ENCODE results near the gene PKNOX2.

PKNOX2 gene

DNA sequence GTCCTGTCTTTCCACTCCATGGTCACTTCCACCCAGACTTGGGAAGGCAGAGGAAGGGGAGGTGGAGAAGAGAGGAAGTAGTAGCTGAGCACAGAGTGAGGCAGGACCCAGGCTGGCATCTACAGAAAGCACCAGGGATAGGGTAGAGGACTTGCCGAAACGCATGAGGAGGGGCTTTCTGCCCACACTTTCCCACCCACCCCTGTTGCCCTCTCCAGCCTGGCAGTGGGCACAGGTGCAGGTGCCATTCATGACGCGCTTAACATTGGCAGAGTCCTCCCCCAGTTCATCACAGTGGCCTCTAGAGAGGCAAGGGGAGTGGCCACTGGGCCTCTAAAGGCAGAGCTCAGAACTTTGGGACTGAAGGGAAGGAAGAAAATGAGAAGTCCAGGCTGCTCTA, 249.6 kb downstream of the PKNOX2 start:
- Histone ChIP-seq H3K4me1 (ENCODE audit: control insufficient read depth in 5 of 5, insufficient read depth in 5 of 5, low read length in 5 of 5) (no peaks in the 10 kb centered on the region), H3K36me3 (ENCODE audit: control insufficient read depth in 5 of 5, insufficient read depth in 5 of 5, low read length in 5 of 5) (no peaks in the 10 kb centered on the region), H3K9me3 (ENCODE audit: control insufficient read depth in 5 of 5, low read length in 5 of 5) (no peaks in the 10 kb centered on the region), H3K4me3 (ENCODE audit: low read depth in 1 of 5, low read length in 5 of 5) (no peak overlapping the region), H3K27ac (ENCODE audit: low read depth, low read length) (no peak overlapping the region), H3K27me3 (ENCODE audit: control insufficient read depth in 5 of 5, insufficient read depth in 4 of 5, low read length in 5 of 5) (peaks cover 0 to 7% (median 2%) of the 10 kb centered on the region in 5 donors), H3K9ac (ENCODE audit: low read length in 5 of 5) (no peak overlapping the region)

DNA sequence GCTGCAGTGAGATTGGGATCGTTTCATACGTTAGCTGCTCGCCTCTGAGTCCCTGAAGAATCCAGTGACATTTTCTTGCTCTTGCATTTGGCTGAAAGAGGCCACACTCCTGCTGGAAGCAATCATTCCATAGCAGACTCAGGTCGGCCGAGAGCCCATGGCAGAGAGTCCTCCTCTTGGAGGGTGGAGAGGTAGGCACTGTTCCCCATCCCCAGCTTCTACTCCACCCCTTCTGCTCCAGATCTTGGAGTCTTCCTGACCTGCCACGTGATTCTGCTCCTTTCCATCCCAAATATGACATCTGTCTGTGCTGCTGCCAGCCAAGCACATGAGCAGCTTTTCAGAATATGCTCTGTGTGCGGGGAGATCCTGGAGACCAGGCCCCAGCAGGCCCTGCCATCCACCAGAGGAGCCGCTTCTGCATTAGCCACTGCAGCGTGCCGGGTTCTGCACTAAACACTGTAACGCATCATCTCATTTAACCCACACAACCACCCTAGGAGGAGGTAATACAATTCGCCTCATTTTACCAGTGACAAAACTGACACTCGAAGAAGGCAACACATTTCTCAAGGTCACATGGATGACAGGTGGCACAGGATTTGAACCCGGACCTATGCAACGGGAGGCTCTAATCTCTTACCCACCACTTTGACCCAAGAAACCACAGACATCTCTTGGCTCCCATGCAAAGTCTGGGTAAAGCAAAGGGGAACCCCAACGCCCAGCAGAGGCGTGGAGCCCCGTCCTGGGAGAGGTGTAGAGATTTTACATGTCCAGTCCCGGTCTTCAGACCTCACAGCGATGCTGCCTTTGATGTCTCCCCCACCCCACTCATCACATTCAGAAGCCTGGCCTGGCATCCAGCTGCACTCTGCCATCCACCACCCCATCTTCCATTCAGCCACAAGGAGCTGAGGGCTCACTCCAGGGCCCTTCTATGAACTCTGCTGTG, 252.7 kb downstream of the PKNOX2 start:
- Histone ChIP-seq H3K4me3 (ENCODE audit: low read depth in 1 of 5, low read length in 5 of 5) (no peak overlapping the region), H3K9me3 (ENCODE audit: control insufficient read depth in 5 of 5, low read length in 5 of 5) (no peaks in the 10 kb centered on the region), H3K4me1 (ENCODE audit: control insufficient read depth in 5 of 5, insufficient read depth in 5 of 5, low read length in 5 of 5) (no peaks in the 10 kb centered on the region), H3K36me3 (ENCODE audit: control insufficient read depth in 5 of 5, insufficient read depth in 5 of 5, low read length in 5 of 5) (no peaks in the 10 kb centered on the region), H3K27me3 (ENCODE audit: control insufficient read depth in 5 of 5, insufficient read depth in 4 of 5, low read length in 5 of 5) (no peaks in the 10 kb centered on the region), H3K9ac (ENCODE audit: low read length in 5 of 5) (no peak overlapping the region), H3K27ac (ENCODE audit: low read depth, low read length) (no peak overlapping the region)

DNA sequence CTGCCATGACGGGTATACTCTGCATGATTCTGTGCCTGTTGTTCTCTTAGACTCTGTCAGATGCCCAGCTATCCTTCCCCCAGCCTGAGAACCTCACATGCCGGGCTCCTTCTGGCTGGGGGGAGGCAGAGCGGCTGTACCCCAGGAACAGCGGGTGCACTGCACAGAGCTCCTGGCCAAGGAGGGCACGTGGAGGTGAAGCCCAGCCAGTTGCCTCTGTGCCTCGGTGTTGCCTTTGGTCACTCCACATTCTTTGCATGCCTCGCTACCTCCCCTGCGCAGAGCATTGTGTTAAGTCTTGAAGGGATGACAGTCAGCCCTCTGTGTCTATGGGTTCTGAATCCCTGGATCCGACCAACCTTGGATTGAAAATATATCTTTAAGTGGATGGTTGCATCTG, 253.8 kb downstream of the PKNOX2 start:
- no peaks in the 10 kb centered on the region for H3K27me3 ChIP-seq (ENCODE audit: control insufficient read depth in 5 of 5, insufficient read depth in 4 of 5, low read length in 5 of 5)
- no peak overlapping the region for H3K9ac ChIP-seq (ENCODE audit: low read length in 5 of 5)
- no peak overlapping the region for H3K4me3 ChIP-seq (ENCODE audit: low read depth in 1 of 5, low read length in 5 of 5)
- no peaks in the 10 kb centered on the region for H3K4me1 ChIP-seq (ENCODE audit: control insufficient read depth in 5 of 5, insufficient read depth in 5 of 5, low read length in 5 of 5)
- H3K27ac ChIP-seq (ENCODE audit: low read depth, low read length): no peak overlapping the region
- no peaks in the 10 kb centered on the region for H3K9me3 ChIP-seq (ENCODE audit: control insufficient read depth in 5 of 5, low read length in 5 of 5)
- no peaks in the 10 kb centered on the region for H3K36me3 ChIP-seq (ENCODE audit: control insufficient read depth in 5 of 5, insufficient read depth in 5 of 5, low read length in 5 of 5)

DNA sequence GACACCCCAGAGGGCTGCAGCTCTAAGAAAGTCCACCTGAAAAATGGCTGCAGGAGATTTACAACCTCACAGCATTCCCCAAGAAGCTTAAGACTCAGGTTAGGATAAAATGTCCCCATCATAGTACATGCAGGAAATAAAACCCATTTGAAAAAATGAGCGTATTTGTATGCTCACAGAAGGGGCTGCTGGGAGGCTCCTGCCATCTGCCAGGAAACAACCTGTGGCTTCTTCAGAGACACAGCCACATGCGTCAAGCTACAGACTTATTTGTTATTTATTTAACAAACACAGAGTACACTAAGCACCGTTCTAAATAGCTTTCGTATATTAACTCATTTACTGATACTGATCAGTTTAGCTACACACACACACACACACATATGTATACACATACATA, 258.1 kb downstream of the PKNOX2 start:
- Histone ChIP-seq H3K27me3 (ENCODE audit: control insufficient read depth in 5 of 5, insufficient read depth in 4 of 5, low read length in 5 of 5) (no peaks in the 10 kb centered on the region), H3K9me3 (ENCODE audit: control insufficient read depth in 5 of 5, low read length in 5 of 5) (no peaks in the 10 kb centered on the region), H3K9ac (ENCODE audit: low read length in 5 of 5) (no peak overlapping the region), H3K4me3 (ENCODE audit: low read depth in 1 of 5, low read length in 5 of 5) (no peak overlapping the region), H3K36me3 (ENCODE audit: control insufficient read depth in 5 of 5, insufficient read depth in 5 of 5, low read length in 5 of 5) (no peaks in the 10 kb centered on the region), H3K4me1 (ENCODE audit: control insufficient read depth in 5 of 5, insufficient read depth in 5 of 5, low read length in 5 of 5) (peaks cover 0 to 10% (median 6%) of the 10 kb centered on the region in 5 donors), H3K27ac (ENCODE audit: low read depth, low read length) (no peak overlapping the region)

DNA sequence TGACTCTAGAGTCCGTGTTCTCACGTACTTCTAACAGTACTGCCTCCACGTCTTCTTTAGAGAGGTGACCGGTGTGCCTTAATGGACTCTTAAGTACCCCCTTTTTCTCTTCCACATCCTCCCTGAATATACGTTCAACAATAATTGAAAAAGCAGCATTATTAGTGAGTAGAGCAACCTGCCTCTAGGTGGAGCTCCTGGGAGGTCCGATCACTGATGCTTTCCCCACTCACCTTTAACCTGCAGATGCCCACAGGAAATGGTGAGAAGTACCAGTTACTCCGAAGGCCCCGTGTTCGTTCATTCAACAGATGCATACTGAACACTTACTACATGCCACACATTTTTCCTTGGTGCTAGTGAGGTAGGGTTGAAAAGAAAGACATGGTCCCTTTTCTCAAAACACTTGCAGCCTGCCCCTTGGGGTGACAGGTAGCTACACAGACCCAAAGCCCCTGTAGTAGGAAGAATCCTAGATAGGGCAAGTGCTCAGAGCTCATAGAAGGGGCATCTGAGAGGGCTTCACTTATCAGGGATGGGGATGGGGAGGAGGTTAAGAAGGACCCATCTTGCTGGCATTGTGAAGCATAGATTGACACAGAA, 258.8 kb downstream of the PKNOX2 start:
- peaks cover 0 to 10% (median 6%) of the 10 kb centered on the region in 5 donors for H3K4me1 ChIP-seq (ENCODE audit: control insufficient read depth in 5 of 5, insufficient read depth in 5 of 5, low read length in 5 of 5)
- H3K36me3 ChIP-seq (ENCODE audit: control insufficient read depth in 5 of 5, insufficient read depth in 5 of 5, low read length in 5 of 5): no peaks in the 10 kb centered on the region
- H3K27ac ChIP-seq (ENCODE audit: low read depth, low read length): no peak overlapping the region
- H3K27me3 ChIP-seq (ENCODE audit: control insufficient read depth in 5 of 5, insufficient read depth in 4 of 5, low read length in 5 of 5): no peaks in the 10 kb centered on the region
- H3K9me3 ChIP-seq (ENCODE audit: control insufficient read depth in 5 of 5, low read length in 5 of 5): no peaks in the 10 kb centered on the region
- H3K9ac ChIP-seq (ENCODE audit: low read length in 5 of 5): no peak overlapping the region
- H3K4me3 ChIP-seq (ENCODE audit: low read depth in 1 of 5, low read length in 5 of 5): no peak overlapping the region

DNA sequence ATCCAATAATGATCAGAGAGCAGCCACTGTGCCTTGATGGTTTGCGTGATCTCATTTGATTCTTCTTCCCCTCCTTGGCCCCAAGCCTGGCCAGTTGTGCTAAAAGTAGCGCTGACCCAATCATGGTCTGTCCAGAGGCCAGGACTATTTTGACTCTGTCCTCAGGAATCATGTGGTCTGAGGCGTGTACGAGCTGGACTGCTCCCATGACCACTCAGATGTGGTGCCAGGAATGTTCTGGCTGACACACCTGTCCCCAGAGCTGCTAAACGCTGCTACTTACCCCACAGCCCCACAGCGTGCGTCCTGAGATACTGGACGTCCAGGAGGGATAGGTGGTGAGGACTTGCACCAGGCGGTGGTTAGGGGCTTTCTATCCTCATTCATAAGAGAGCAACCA, 261.1 kb downstream of the PKNOX2 start:
- H3K9ac ChIP-seq (ENCODE audit: low read length in 5 of 5): no peak overlapping the region
- no peak overlapping the region for H3K27ac ChIP-seq (ENCODE audit: low read depth, low read length)
- peaks cover 0 to 6% (median 0%) of the 10 kb centered on the region in 5 donors for H3K36me3 ChIP-seq (ENCODE audit: control insufficient read depth in 5 of 5, insufficient read depth in 5 of 5, low read length in 5 of 5)
- peak overlapping the region in 1 of 5 donors; percentile 6 for H3K4me3 ChIP-seq (ENCODE audit: low read depth in 1 of 5, low read length in 5 of 5)
- H3K27me3 ChIP-seq (ENCODE audit: control insufficient read depth in 5 of 5, insufficient read depth in 4 of 5, low read length in 5 of 5): peaks cover 0 to 2% (median 0%) of the 10 kb centered on the region in 5 donors
- peaks cover 0 to 10% (median 6%) of the 10 kb centered on the region in 5 donors for H3K4me1 ChIP-seq (ENCODE audit: control insufficient read depth in 5 of 5, insufficient read depth in 5 of 5, low read length in 5 of 5)
- H3K9me3 ChIP-seq (ENCODE audit: control insufficient read depth in 5 of 5, low read length in 5 of 5): no peaks in the 10 kb centered on the region

DNA sequence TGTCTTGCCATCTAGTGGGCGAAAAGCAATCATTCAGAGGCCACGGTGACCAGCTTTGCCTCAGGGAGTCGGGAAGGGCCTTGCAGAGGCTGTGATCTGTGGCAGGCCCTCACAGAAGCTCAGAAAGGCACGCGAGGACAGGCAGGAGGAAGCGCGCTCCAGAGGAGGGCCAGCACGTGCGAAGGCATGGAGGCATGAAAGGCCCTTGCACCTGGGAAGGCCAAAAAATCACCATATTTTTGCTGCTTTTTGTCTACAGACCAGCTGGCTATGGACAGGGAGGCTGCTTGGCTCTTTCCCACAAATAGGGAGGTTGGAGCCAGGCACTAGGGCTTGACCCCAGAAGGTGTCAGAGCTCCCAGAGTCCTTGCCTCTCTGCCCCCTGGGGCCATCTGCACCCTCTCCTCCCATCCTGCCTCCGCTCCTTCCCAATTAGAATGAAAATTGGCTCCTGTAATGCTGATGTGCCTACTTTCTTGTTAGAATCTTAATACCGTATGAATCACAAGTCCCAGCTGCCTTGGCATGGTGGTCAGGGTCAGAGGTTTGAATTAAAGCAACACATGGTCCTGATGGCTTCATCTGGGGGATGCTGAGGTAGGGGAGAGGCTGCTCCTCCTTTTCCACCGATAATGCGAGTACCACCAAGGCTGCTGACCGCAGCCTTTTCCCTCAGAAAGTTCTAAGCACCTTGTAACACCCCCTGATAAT, 262.4 kb downstream of the PKNOX2 start:
- H3K9ac ChIP-seq (ENCODE audit: low read length in 5 of 5): no peak overlapping the region
- no peaks in the 10 kb centered on the region for H3K9me3 ChIP-seq (ENCODE audit: control insufficient read depth in 5 of 5, low read length in 5 of 5)
- peaks cover 0 to 10% (median 6%) of the 10 kb centered on the region in 5 donors for H3K4me1 ChIP-seq (ENCODE audit: control insufficient read depth in 5 of 5, insufficient read depth in 5 of 5, low read length in 5 of 5)
- no peak overlapping the region for H3K27ac ChIP-seq (ENCODE audit: low read depth, low read length)
- H3K27me3 ChIP-seq (ENCODE audit: control insufficient read depth in 5 of 5, insufficient read depth in 4 of 5, low read length in 5 of 5): peaks cover 0 to 2% (median 0%) of the 10 kb centered on the region in 5 donors
- H3K4me3 ChIP-seq (ENCODE audit: low read depth in 1 of 5, low read length in 5 of 5): no peak overlapping the region
- peaks cover 0 to 11% (median 3%) of the 10 kb centered on the region in 5 donors for H3K36me3 ChIP-seq (ENCODE audit: control insufficient read depth in 5 of 5, insufficient read depth in 5 of 5, low read length in 5 of 5)

DNA sequence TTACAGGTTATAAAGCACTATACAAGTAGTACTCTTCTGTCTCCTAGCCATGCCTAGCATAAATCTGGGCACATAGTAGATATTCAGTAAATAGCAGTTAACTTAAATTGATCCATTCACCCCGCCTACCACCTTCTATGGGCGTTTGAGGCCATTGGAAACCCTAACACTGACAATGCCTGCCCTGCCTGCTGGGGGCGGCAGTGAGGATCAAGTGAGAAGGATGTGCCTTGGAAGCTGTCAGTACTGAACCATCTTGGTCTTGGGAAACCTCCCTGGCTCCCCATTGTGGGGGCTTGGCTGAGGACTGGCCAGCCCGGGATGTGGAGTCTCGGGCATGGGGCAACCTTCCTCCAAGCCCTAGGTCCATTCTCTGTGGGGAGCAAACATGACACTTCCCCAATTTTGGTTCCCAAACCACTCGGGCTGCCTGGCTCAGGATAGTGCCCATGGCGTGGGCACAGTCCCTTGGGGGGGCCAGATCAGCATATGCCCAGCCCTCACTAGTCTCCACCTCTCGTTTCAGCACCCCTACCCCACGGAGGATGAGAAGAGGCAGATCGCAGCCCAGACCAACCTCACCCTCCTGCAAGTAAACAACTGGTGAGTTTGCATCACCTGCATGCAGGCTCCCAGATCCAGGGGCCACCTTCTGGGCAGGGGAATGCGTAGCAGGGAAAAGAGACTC, 264.1 kb downstream of the PKNOX2 start:
- Histone ChIP-seq H3K27ac (ENCODE audit: low read depth, low read length) (no peak overlapping the region), H3K9me3 (ENCODE audit: control insufficient read depth in 5 of 5, low read length in 5 of 5) (no peaks in the 10 kb centered on the region), H3K4me3 (ENCODE audit: low read depth in 1 of 5, low read length in 5 of 5) (no peak overlapping the region), H3K27me3 (ENCODE audit: control insufficient read depth in 5 of 5, insufficient read depth in 4 of 5, low read length in 5 of 5) (peaks cover 0 to 2% (median 0%) of the 10 kb centered on the region in 5 donors), H3K36me3 (ENCODE audit: control insufficient read depth in 5 of 5, insufficient read depth in 5 of 5, low read length in 5 of 5) (peaks cover 0 to 11% (median 5%) of the 10 kb centered on the region in 5 donors), H3K4me1 (ENCODE audit: control insufficient read depth in 5 of 5, insufficient read depth in 5 of 5, low read length in 5 of 5) (peaks cover 0 to 10% (median 6%) of the 10 kb centered on the region in 5 donors), H3K9ac (ENCODE audit: low read length in 5 of 5) (no peak overlapping the region)

DNA sequence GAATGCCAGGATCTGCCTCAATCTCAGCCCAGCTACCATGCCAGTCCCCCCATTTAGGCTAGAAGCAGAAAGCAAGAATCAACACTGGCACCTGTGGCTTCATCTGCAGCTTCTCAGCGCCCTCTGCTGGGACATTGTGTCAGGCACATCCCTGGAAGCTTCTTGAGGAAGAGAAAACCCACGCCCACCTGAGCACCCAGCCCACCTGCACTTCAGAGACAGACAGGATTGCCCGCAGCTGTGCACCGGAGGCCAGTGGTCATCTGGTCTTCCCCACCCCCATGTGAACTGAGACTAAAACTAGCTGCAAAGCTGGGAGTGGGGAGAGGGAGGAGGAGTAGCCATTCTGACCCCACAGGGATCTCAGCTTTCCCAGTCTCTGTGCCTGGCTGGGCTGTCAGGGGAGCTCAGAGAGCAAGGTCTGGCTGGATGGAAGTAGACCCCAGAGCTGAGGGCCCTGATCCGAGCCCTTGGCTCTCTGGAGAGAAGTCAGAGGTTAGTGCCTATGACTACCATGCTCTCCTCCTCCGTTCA, 264.7 kb downstream of the PKNOX2 start:
- Histone ChIP-seq H3K36me3 (ENCODE audit: control insufficient read depth in 5 of 5, insufficient read depth in 5 of 5, low read length in 5 of 5) (peaks cover 0 to 11% (median 5%) of the 10 kb centered on the region in 5 donors), H3K27ac (ENCODE audit: low read depth, low read length) (no peak overlapping the region), H3K9ac (ENCODE audit: low read length in 5 of 5) (no peak overlapping the region), H3K27me3 (ENCODE audit: control insufficient read depth in 5 of 5, insufficient read depth in 4 of 5, low read length in 5 of 5) (peaks cover 0 to 2% (median 0%) of the 10 kb centered on the region in 5 donors), H3K9me3 (ENCODE audit: control insufficient read depth in 5 of 5, low read length in 5 of 5) (no peaks in the 10 kb centered on the region), H3K4me1 (ENCODE audit: control insufficient read depth in 5 of 5, insufficient read depth in 5 of 5, low read length in 5 of 5) (peaks cover 0 to 10% (median 6%) of the 10 kb centered on the region in 5 donors), H3K4me3 (ENCODE audit: low read depth in 1 of 5, low read length in 5 of 5) (no peak overlapping the region)

All from subcutaneous abdominal adipose tissue (tissue), 5 donors.